Suppressor macrophage treated with lipopolysaccharide for 4 hours (primary cell): ENCODE results near the gene CDC42BPG.
A peak's percentile ranks its signal among the peaks of the same experiment; 100 is the strongest.

ENCODE experiments used
- DNase-seq: peaks from one replicate; pipeline ENCODE4 v3.0.0-alpha.2; 2020

CDC42BPG gene

GRCh38 chr11:64787526-64788320 lies 56.7 kb downstream of the CDC42BPG start:
- peak; percentile 69 for DNase-seq

GRCh38 chr11:64786308-64786707 lies 58.1 kb downstream of the CDC42BPG start:
- DNase-seq: no peak

- DNase-seq: no peak
These were observed 59.5 kb downstream of the CDC42BPG start for GRCh38 chr11:64784813-64785581.

GRCh38 chr11:64778473-64779298 lies 65.8 kb downstream of the CDC42BPG start, which contains the start of gene SF1:
TSS of gene SF1 (minus strand) at chr11:64778542. CDS start at chr11:64778392, 150 bp downstream.
- peak; percentile 100 for DNase-seq

- DNase-seq: no peak
These were observed 66.3 kb downstream of the CDC42BPG start for GRCh38 chr11:64778223-64778472.

GRCh38 chr11:64777449-64778222 lies 66.8 kb downstream of the CDC42BPG start:
- peak; percentile 94 for DNase-seq

GRCh38 chr11:64776875-64777274 lies 67.6 kb downstream of the CDC42BPG start:
- no peak for DNase-seq

- no peak for DNase-seq
These were observed 68.0 kb downstream of the CDC42BPG start for GRCh38 chr11:64776425-64776824.

GRCh38 chr11:64774144-64774543 lies 70.3 kb downstream of the CDC42BPG start:
- DNase-seq: no peak
